Measurements from ENCODE around the gene SPAAR. TPM values are rescaled to one million over a fixed set of nuclear protein-coding genes. Genes with fewer than 3 reads are reported as not detected.
A peak's percentile ranks its signal among the peaks of the same experiment; 100 is the strongest.

The SPAAR gene
- total RNA-seq, 1 donor from 2014 or later: 0.18 TPM

GRCh38 chr9:35918780-35919179 is 9.5 kb downstream of the SPAAR start:
- Histone ChIP-seq H3K9ac (ENCODE audit: low read length) (no peak overlapping the region), H4K20me1 (ENCODE audit: insufficient read depth, low read length) (no peaks in the 10 kb centered on the region), H3K4me1 (ENCODE audit: insufficient read depth, low read length) (peaks cover 14% of the 10 kb centered on the region), H3K27me3 (ENCODE audit: insufficient read depth, low read length) (no peaks in the 10 kb centered on the region), H3K4me2 (ENCODE audit: low read length) (no peak overlapping the region), H3K9me3 (ENCODE audit: insufficient read depth, low read depth, low read length) (no peaks in the 10 kb centered on the region), H2AFZ (ENCODE audit: low read depth, low read length) (no peak overlapping the region), H3K79me2 (ENCODE audit: insufficient read depth, low read length) (no peaks in the 10 kb centered on the region), H3K27ac (ENCODE audit: low read depth, low read length) (no peak overlapping the region), H3K36me3 (ENCODE audit: insufficient read depth, low read length) (no peaks in the 10 kb centered on the region), H3K4me3 (ENCODE audit: insufficient read depth, low read depth, low read length) (no peak overlapping the region)
- H3K27me3 Mint-ChIP-seq (ENCODE audit: low read depth, unreplicated experiment): no peaks in the 10 kb centered on the region
- H3K36me3 Mint-ChIP-seq (ENCODE audit: low read depth, unreplicated experiment): no peaks in the 10 kb centered on the region
- H3K27ac Mint-ChIP-seq (ENCODE audit: unreplicated experiment): no peak overlapping the region
- DNase-seq (ENCODE audit: low read depth) (no peak), FAIRE-seq (no peak)
- H3K4me3 Mint-ChIP-seq (ENCODE audit: unreplicated experiment): no peak overlapping the region
- peaks cover 15% of the 10 kb centered on the region for H3K4me1 Mint-ChIP-seq (ENCODE audit: low read depth, unreplicated experiment)
- H3K9me3 Mint-ChIP-seq (ENCODE audit: unreplicated experiment): no peaks in the 10 kb centered on the region
- no peak for TF ChIP-seq EZH2 (IDR thresholded peaks at IDR 0.05; ENCODE audit: insufficient read depth, low read length)
- TF ChIP-seq, protein P1, sequence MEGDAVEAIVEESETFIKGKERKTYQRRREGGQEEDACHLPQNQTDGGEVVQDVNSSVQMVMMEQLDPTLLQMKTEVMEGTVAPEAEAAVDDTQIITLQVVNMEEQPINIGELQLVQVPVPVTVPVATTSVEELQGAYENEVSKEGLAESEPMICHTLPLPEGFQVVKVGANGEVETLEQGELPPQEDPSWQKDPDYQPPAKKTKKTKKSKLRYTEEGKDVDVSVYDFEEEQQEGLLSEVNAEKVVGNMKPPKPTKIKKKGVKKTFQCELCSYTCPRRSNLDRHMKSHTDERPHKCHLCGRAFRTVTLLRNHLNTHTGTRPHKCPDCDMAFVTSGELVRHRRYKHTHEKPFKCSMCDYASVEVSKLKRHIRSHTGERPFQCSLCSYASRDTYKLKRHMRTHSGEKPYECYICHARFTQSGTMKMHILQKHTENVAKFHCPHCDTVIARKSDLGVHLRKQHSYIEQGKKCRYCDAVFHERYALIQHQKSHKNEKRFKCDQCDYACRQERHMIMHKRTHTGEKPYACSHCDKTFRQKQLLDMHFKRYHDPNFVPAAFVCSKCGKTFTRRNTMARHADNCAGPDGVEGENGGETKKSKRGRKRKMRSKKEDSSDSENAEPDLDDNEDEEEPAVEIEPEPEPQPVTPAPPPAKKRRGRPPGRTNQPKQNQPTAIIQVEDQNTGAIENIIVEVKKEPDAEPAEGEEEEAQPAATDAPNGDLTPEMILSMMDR (IDR thresholded peaks at IDR 0.05; ENCODE audit: insufficient read depth, low read depth, low read length): no peak

DNA sequence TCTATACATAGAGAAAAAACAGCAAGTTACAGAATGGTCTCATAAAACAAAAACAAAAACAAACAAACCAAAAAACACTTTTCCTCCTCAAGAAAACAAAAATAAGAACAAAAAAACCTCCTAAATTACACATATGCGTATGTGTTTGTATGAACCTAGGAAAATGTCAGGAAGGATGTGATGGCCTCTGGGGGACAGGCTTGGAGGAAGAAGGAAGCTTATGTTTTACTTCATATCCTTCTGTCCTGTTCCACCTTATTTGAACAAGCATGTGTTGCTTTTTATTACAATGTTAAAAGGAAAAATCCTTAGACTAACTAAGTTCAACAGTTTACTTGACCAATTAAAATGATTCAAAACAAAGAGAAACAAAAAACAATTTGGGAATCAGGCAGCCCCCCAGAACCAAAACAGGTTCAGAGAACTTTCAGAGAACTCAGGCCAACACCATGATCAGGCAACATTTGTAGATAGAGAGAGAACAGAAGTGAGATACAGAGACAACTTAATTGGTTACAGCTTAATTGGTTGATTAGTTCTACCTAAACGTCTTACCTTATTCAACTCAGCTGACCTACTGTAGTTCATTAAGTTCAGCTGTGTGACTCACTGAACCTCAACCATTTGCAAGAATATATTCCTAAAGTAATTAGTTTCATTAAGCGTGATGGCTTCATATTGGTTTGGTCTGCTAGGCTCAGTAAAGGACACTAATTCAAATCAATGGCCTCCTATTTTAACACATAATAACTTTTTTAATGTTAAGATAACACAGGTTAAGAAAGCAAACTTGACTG is 10.1 kb downstream of the SPAAR start:
- peak overlapping the region; percentile 20 for H3K27ac Mint-ChIP-seq (ENCODE audit: unreplicated experiment)
- Histone ChIP-seq H2AFZ (ENCODE audit: low read depth, low read length) (no peak overlapping the region), H3K27me3 (ENCODE audit: insufficient read depth, low read length) (no peaks in the 10 kb centered on the region), H4K20me1 (ENCODE audit: insufficient read depth, low read length) (no peaks in the 10 kb centered on the region), H3K4me2 (ENCODE audit: low read length) (no peak overlapping the region), H3K4me1 (ENCODE audit: insufficient read depth, low read length) (peaks cover 14% of the 10 kb centered on the region), H3K36me3 (ENCODE audit: insufficient read depth, low read length) (no peaks in the 10 kb centered on the region), H3K9ac (ENCODE audit: low read length) (no peak overlapping the region), H3K9me3 (ENCODE audit: insufficient read depth, low read depth, low read length) (no peaks in the 10 kb centered on the region), H3K79me2 (ENCODE audit: insufficient read depth, low read length) (no peaks in the 10 kb centered on the region), H3K4me3 (ENCODE audit: insufficient read depth, low read depth, low read length) (no peak overlapping the region), H3K27ac (ENCODE audit: low read depth, low read length) (no peak overlapping the region)
- DNase-seq (ENCODE audit: low read depth) (no peak), FAIRE-seq (no peak)
- no peaks in the 10 kb centered on the region for H3K27me3 Mint-ChIP-seq (ENCODE audit: low read depth, unreplicated experiment)
- no peaks in the 10 kb centered on the region for H3K9me3 Mint-ChIP-seq (ENCODE audit: unreplicated experiment)
- H3K4me3 Mint-ChIP-seq (ENCODE audit: unreplicated experiment): no peak overlapping the region
- no peaks in the 10 kb centered on the region for H3K36me3 Mint-ChIP-seq (ENCODE audit: low read depth, unreplicated experiment)
- TF ChIP-seq, protein P1 (IDR thresholded peaks at IDR 0.05; ENCODE audit: insufficient read depth, low read depth, low read length): no peak
- no peak for TF ChIP-seq EZH2 (IDR thresholded peaks at IDR 0.05; ENCODE audit: insufficient read depth, low read length)
- peaks cover 19% of the 10 kb centered on the region for H3K4me1 Mint-ChIP-seq (ENCODE audit: low read depth, unreplicated experiment)

GRCh38 chr9:35920051-35920620 is 10.8 kb downstream of the SPAAR start:
- Histone ChIP-seq H3K36me3 (ENCODE audit: insufficient read depth, low read length) (no peaks in the 10 kb centered on the region), H4K20me1 (ENCODE audit: insufficient read depth, low read length) (no peaks in the 10 kb centered on the region), H2AFZ (ENCODE audit: low read depth, low read length) (no peak overlapping the region), H3K9me3 (ENCODE audit: insufficient read depth, low read depth, low read length) (no peaks in the 10 kb centered on the region), H3K9ac (ENCODE audit: low read length) (no peak overlapping the region), H3K27ac (ENCODE audit: low read depth, low read length) (no peak overlapping the region), H3K27me3 (ENCODE audit: insufficient read depth, low read length) (no peaks in the 10 kb centered on the region), H3K4me2 (ENCODE audit: low read length) (no peak overlapping the region), H3K79me2 (ENCODE audit: insufficient read depth, low read length) (no peaks in the 10 kb centered on the region), H3K4me3 (ENCODE audit: insufficient read depth, low read depth, low read length) (no peak overlapping the region), H3K4me1 (ENCODE audit: insufficient read depth, low read length) (peaks cover 19% of the 10 kb centered on the region)
- no peak for TF ChIP-seq EZH2 (IDR thresholded peaks at IDR 0.05; ENCODE audit: insufficient read depth, low read length)
- TF ChIP-seq, protein P1 (IDR thresholded peaks at IDR 0.05; ENCODE audit: insufficient read depth, low read depth, low read length): no peak
- FAIRE-seq: no peak
- Mint-ChIP-seq H3K9me3 (ENCODE audit: unreplicated experiment) (no peaks in the 10 kb centered on the region), H3K36me3 (ENCODE audit: low read depth, unreplicated experiment) (no peaks in the 10 kb centered on the region), H3K27ac (ENCODE audit: unreplicated experiment) (peak overlapping the region; percentile 4), H3K4me1 (ENCODE audit: low read depth, unreplicated experiment) (peaks cover 26% of the 10 kb centered on the region), H3K4me3 (ENCODE audit: unreplicated experiment) (no peak overlapping the region), H3K27me3 (ENCODE audit: low read depth, unreplicated experiment) (no peaks in the 10 kb centered on the region)
- DNase-seq (ENCODE audit: low read depth): no peak
